Fibroblast of mammary gland (primary cell): ENCODE results near the gene KIF22.
"Not testable (repeated sequence)": the region's sequence is repeated elsewhere in the genome, so short reads cannot be mapped to it uniquely, and the experiment has no call there.

Source experiments
- DNase-seq: peaks from one replicate; pipeline ENCODE4 v3.0.0-alpha.2; 2010; ENCODE audit warnings: low read depth
- H3K4me3 ChIP-seq: 2 replicates; pipeline ENCODE4 v1.5.1; 2011; ENCODE audit warnings: low read depth, mild to moderate bottlenecking, low read length, moderate library complexity; ENCODE audit not compliant: control insufficient read depth
- CTCF ChIP-seq: conservative IDR thresholded peaks from 2 replicates; pipeline ENCODE4 v1.5.1; 2011; ENCODE audit warnings: low read depth, low read length, inconsistent platforms; ENCODE audit not compliant: control insufficient read depth, insufficient read depth

KIF22 gene

GRCh38 chr16:29745853-29746345, 44.7 kb upstream of the KIF22 start, which contains the start of gene C16orf54:
Gene C16orf54, minus strand, starts transcription at chr16:29745990. Its CDS starts 1,039 bp downstream, at chr16:29744951.
- no peak for DNase-seq
- no peak for TF ChIP-seq CTCF
- no peak within 1 kb of the TSS for H3K4me3 ChIP-seq

- H3K4me3 ChIP-seq, DNase-seq: not testable (repeated sequence)
These were observed 44.0 kb upstream of the KIF22 start for GRCh38 chr16:29746518-29746917.

- DNase-seq = no peak
- TF ChIP-seq CTCF = no peak
- no peak overlapping the region for H3K4me3 ChIP-seq
These were observed 42.4 kb upstream of the KIF22 start for GRCh38 chr16:29747947-29748759.

- H3K4me3 ChIP-seq, DNase-seq: not testable (repeated sequence)
These were observed 41.8 kb upstream of the KIF22 start for GRCh38 chr16:29748760-29749149.

- TF ChIP-seq CTCF = no peak
- no peak for DNase-seq
These were observed 37.0 kb upstream of the KIF22 start for GRCh38 chr16:29753516-29753915.

GRCh38 chr16:29756654-29757053, 33.9 kb upstream of the KIF22 start:
- DNase-seq = no peak
- no peak for TF ChIP-seq CTCF
- no peak overlapping the region for H3K4me3 ChIP-seq

More at GRCh38 chr16:29753516-29753915, 37.0 kb upstream of the KIF22 start:
- H3K4me3 ChIP-seq = no peak overlapping the region

GRCh38 chr16:29757086-29757485, 33.5 kb upstream of the KIF22 start:
- H3K4me3 ChIP-seq, DNase-seq: not testable (repeated sequence)

GRCh38 chr16:29757950-29758466, 32.5 kb upstream of the KIF22 start:
- TF ChIP-seq CTCF = no peak
- peak; percentile 56 for DNase-seq
- no peak overlapping the region for H3K4me3 ChIP-seq
